Panc1 (cell line): Measurements from ENCODE around the gene SLC5A2. TPM values are rescaled to one million over a fixed set of nuclear protein-coding genes. Genes with fewer than 3 reads are reported as not detected.
A peak's percentile ranks its signal among the peaks of the same experiment; 100 is the strongest.

ENCODE experiments used
- ATAC-seq: fragments of 200-7000 bp; cut with Tn5 transposase; 2 replicates; pipeline ENCODE4 v1.9.1; 2020; ENCODE audit warnings: mild to moderate bottlenecking, moderate library complexity
- BruUV-seq: library from RNA; stranded (reverse); fragments of 400-500 nt; replicated peaks from 2 replicates; lab custom pipeline; 2021; lab: Mats Ljungman, UMichigan
- CTCF ChIA-PET: fragments of 300-600 bp; sonication (Branson Sonifier 250); formaldehyde crosslinking; loops from one replicate; lab custom pipeline; 2022; ENCODE audit warnings: antibody characterized with exemption; lab: Charles Lee
- POLR2A ChIA-PET: fragments of 300-600 bp; sonication (Branson Sonifier 250); formaldehyde crosslinking; loops from one replicate; lab custom pipeline; 2022; ENCODE audit warnings: antibody characterized with exemption; lab: Charles Lee
- DNase-seq: peaks from one replicate; pipeline ENCODE4 v3.0.0-alpha.2; 2010; ENCODE audit warnings: low read depth, low spot score
- H3K27ac ChIP-seq: 2 replicates; pipeline ENCODE4 v1.5.1; 2011; ENCODE audit warnings: mild to moderate bottlenecking, low read length, inconsistent platforms
- H3K27me3 ChIP-seq: fragments of 200-500 bp; sonication (Bioruptor generic); 2 replicates; pipeline ENCODE4 v1.6.0; 2014; ENCODE audit warnings: low read length, inconsistent platforms; ENCODE audit not compliant: control insufficient read depth, insufficient read depth
- H3K36me3 ChIP-seq: fragments of 200-500 bp; sonication (Bioruptor generic); 2 replicates; pipeline ENCODE4 v1.5.1; 2014; ENCODE audit warnings: inconsistent platforms, mild to moderate bottlenecking, low read length, moderate library complexity; ENCODE audit not compliant: control insufficient read depth, insufficient read depth
- H3K4me1 ChIP-seq: 2 replicates; pipeline ENCODE4 v1.5.1; 2011; ENCODE audit warnings: inconsistent platforms, mild to moderate bottlenecking, low read length, moderate library complexity; ENCODE audit not compliant: control insufficient read depth, insufficient read depth
- H3K4me3 ChIP-seq, 2 experiments: 2 replicates each; pipeline ENCODE4 v1.5.1; 2011 to 2012; ENCODE audit warnings: low read depth in 2 of 2, low read length in 2 of 2, mild to moderate bottlenecking in 2 of 2, inconsistent platforms in 1 of 2, moderate library complexity in 1 of 2
- H3K9me3 ChIP-seq: fragments of 200-500 bp; sonication (Bioruptor generic); 2 replicates; pipeline ENCODE4 v1.5.1; 2014; ENCODE audit warnings: low read depth, mild to moderate bottlenecking, inconsistent platforms, low read length, moderate library complexity; ENCODE audit not compliant: control insufficient read depth, insufficient read depth
- POLR2AphosphoS5 ChIP-seq: IDR thresholded peaks from 2 replicates; pipeline ENCODE4 v1.6.1; 2012; ENCODE audit warnings: mild to moderate bottlenecking, low read depth, low read length, moderate library complexity
- SIN3A ChIP-seq: IDR thresholded peaks from 2 replicates; pipeline ENCODE4 v1.6.1; 2012; ENCODE audit warnings: low read depth, mild to moderate bottlenecking, low read length, moderate library complexity, borderline replicate concordance; ENCODE audit not compliant: insufficient read depth
- TCF7L2 ChIP-seq: IDR thresholded peaks from 2 replicates; pipeline ENCODE4 v1.6.1; 2011; ENCODE audit warnings: mild to moderate bottlenecking, low read depth, low read length, inconsistent platforms
- in situ Hi-C: cut with HindIII; loops from 2 replicates; pipeline ENCODE4 v1.10.0; 2016; ENCODE audit warnings: low sequenced_read_pairs, low pct_unique_long_range_greater_than_20kb
- intact Hi-C: fragments of 100-400 bp; cut with micrococcal nuclease; formaldehyde crosslinking; loops from one replicate; pipeline ENCODE4 v1.10.0; 2022; ENCODE audit not compliant: unreplicated experiment
- total RNA-seq: library from RNA; stranded (reverse); gene quantifications from one replicate; pipeline ENCODE4 v1.2.1, GENCODE V29; 2021; ENCODE audit not compliant: unreplicated experiment
- TF ChIP-seq, protein P1 (sequence below): fragments of 450-650 bp; IDR thresholded peaks from 2 replicates; pipeline ENCODE4 v1.5.1; 2017; ENCODE audit warnings: mild to moderate bottlenecking
- TF ChIP-seq, protein P2 (sequence below), 2 experiments: IDR thresholded peaks; 2 replicates each; pipeline ENCODE4 v1.6.1; 2011 to 2012; ENCODE audit warnings: low read depth in 2 of 2, control low read depth in 1 of 2, low read length in 1 of 2, mild to moderate bottlenecking in 1 of 2, moderate library complexity in 1 of 2; ENCODE audit not compliant: insufficient read depth in 1 of 2

The SLC5A2 gene
- total RNA-seq, 1 experiment from 2014 or later: 0.15 TPM

DNA sequence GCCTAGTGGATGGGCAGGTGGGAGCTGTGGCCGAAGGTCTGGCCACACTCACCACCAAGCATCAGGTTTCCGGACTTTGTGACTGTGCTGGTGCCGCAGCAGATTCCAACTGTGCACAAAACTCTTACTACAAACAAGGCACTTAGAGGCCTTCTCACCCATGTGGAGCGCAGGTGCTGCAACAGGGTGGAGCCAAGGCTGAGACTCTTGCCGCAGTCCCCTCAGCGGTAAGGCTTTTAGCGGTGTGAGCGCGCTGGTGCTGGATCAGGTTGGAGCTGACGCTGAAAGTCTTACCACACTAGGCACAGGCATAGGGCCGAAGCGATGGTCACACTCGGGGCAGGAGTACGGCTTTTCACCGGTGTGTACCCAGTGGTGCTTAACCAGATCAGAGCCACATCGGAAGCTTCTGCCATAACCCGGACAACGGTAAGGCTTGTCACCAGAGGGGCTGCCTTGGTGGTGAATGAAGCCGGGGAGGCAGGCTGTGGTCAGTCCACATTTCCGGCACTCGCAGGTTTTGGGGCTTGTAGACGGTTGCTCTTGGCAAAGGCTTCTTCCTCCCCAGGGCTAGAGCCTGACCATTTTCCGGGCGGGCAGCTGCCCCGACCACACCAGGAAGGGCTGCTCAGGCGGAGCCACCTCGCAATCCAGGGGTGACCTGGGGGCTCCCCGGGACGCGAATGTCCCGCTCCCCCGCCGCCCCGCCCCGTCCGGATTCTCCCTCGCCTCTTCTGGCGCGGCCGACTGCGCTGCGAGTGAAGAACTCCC lies 24.7 kb upstream of the SLC5A2 start:
- Histone ChIP-seq H3K4me3 (peak overlapping the region; percentile 78 to 93), H3K36me3 (no peaks in the 10 kb centered on the region), H3K4me1 (peaks cover 40% of the 10 kb centered on the region), H3K27ac (peak overlapping the region; percentile 94), H3K9me3 (no peaks in the 10 kb centered on the region), H3K27me3 (no peaks in the 10 kb centered on the region)
- CTCF ChIA-PET: interaction anchor here (0.6 to 0.7 kb wide), 3 partner anchors 74 to 405 kb away, joined by 4 to 7 read pairs (median 7); no protein-coding TSS in a partner anchor
- ATAC-seq: peak; percentile 0; the same call in 1 of the 2 replicates
- DNase-seq: no peak
- intact Hi-C loops: loop anchor here (5.0 kb wide), 1 partner anchor 409 kb away; no protein-coding TSS in a partner anchor
- POLR2A ChIA-PET: no interaction called here
- in situ Hi-C loops: no loop called here
- 0 out of 2 replicates have a peak, but pooled peaks have one; percentile 36 for TF ChIP-seq SIN3A
- TF ChIP-seq, protein P1, sequence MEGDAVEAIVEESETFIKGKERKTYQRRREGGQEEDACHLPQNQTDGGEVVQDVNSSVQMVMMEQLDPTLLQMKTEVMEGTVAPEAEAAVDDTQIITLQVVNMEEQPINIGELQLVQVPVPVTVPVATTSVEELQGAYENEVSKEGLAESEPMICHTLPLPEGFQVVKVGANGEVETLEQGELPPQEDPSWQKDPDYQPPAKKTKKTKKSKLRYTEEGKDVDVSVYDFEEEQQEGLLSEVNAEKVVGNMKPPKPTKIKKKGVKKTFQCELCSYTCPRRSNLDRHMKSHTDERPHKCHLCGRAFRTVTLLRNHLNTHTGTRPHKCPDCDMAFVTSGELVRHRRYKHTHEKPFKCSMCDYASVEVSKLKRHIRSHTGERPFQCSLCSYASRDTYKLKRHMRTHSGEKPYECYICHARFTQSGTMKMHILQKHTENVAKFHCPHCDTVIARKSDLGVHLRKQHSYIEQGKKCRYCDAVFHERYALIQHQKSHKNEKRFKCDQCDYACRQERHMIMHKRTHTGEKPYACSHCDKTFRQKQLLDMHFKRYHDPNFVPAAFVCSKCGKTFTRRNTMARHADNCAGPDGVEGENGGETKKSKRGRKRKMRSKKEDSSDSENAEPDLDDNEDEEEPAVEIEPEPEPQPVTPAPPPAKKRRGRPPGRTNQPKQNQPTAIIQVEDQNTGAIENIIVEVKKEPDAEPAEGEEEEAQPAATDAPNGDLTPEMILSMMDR: no peak
- BruUV-seq: no TSS peak

DNA sequence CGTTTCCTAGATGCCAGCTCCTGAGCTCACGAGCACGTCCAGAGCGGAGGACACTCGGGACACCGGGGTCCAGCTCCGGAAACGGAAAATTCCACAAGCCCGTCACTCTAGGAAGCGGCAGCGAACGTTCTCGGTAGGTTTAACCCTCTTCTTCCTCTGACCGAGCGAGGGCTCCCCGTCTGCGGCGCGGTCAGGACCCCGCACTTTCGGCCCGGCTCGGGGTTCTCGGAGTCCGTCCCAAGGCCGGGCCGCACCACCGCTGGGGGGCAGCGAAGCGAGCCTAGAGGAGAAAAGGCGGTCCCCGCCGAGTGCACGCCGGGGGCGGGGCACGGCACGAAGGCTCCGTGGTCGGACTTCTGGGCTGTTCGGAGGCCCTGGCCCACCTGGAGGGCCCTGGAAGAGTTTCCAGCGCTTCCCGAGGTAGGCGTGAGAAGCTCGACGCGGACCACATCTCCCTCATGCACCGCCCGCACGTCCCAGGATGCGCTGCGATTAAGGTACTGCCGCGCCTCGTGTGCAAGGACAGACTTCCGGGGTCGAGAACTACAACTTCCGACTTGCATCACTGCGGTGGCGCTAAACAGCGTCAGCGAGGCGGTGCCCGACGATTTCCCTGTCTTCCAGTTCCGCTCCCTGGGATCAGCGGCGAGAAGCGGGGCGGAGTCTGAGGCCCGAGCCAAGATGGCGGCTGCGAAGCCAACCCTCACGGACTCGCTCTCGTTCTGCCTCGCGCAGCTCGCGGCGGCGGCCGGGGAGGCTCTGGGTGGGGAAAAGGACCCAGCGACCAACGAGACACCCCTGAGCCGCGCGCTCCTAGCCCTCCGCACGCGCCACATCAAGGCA lies 23.9 kb upstream of the SLC5A2 start, which contains the start of gene ARMC5:
ARMC5 (plus strand) TSS at position 658 of the 843 bp plus-strand sequence; CDS start at position 682, 24 bp downstream.
- ATAC-seq: peak; percentile 92
- ChIA-PET POLR2A (interaction anchor here (0.5 kb wide), 1 partner anchor 54 kb away, joined by 3 read pairs; no protein-coding TSS in a partner anchor), CTCF (interaction anchor here (0.6 to 0.7 kb wide), 6 partner anchors 12 to 404 kb away, joined by 3 to 7 read pairs (median 5); no protein-coding TSS in a partner anchor)
- Histone ChIP-seq H3K9me3 (no peaks in the 10 kb centered on the region), H3K4me1 (peaks cover 34% of the 10 kb centered on the region), H3K36me3 (no peaks in the 10 kb centered on the region), H3K27me3 (no peaks in the 10 kb centered on the region), H3K27ac (peak within 1 kb of the TSS; percentile 94), H3K4me3 (peak within 1 kb of the TSS; percentile 78 to 93)
- intact Hi-C loops: loop anchor here (5.0 kb wide), 1 partner anchor 408 kb away; no protein-coding TSS in a partner anchor
- BruUV-seq: no TSS peak
- in situ Hi-C loops: no loop called here
- TF ChIP-seq, protein P2, sequence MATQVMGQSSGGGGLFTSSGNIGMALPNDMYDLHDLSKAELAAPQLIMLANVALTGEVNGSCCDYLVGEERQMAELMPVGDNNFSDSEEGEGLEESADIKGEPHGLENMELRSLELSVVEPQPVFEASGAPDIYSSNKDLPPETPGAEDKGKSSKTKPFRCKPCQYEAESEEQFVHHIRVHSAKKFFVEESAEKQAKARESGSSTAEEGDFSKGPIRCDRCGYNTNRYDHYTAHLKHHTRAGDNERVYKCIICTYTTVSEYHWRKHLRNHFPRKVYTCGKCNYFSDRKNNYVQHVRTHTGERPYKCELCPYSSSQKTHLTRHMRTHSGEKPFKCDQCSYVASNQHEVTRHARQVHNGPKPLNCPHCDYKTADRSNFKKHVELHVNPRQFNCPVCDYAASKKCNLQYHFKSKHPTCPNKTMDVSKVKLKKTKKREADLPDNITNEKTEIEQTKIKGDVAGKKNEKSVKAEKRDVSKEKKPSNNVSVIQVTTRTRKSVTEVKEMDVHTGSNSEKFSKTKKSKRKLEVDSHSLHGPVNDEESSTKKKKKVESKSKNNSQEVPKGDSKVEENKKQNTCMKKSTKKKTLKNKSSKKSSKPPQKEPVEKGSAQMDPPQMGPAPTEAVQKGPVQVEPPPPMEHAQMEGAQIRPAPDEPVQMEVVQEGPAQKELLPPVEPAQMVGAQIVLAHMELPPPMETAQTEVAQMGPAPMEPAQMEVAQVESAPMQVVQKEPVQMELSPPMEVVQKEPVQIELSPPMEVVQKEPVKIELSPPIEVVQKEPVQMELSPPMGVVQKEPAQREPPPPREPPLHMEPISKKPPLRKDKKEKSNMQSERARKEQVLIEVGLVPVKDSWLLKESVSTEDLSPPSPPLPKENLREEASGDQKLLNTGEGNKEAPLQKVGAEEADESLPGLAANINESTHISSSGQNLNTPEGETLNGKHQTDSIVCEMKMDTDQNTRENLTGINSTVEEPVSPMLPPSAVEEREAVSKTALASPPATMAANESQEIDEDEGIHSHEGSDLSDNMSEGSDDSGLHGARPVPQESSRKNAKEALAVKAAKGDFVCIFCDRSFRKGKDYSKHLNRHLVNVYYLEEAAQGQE (IDR thresholded peaks at IDR 0.05; ENCODE audit: insufficient read depth in 1 of 2, low read depth in 2 of 2, low read length in 1 of 2): peak in 1 of 2 experiments; percentile 17; a peak in 1 of 4 replicates
- TF ChIP-seq, protein P1: peak; percentile 87
- TF ChIP-seq SIN3A: 0 out of 2 replicates have a peak, but pooled peaks have one; percentile 36
- TF ChIP-seq POLR2AphosphoS5: no peak; the same call in none of the 2 replicates
- TF ChIP-seq TCF7L2: 0 out of 2 replicates have a peak, but pooled peaks have one; percentile 36
- peak; percentile 88 for DNase-seq
